ENCODE results near the gene URGCP.

DNA sequence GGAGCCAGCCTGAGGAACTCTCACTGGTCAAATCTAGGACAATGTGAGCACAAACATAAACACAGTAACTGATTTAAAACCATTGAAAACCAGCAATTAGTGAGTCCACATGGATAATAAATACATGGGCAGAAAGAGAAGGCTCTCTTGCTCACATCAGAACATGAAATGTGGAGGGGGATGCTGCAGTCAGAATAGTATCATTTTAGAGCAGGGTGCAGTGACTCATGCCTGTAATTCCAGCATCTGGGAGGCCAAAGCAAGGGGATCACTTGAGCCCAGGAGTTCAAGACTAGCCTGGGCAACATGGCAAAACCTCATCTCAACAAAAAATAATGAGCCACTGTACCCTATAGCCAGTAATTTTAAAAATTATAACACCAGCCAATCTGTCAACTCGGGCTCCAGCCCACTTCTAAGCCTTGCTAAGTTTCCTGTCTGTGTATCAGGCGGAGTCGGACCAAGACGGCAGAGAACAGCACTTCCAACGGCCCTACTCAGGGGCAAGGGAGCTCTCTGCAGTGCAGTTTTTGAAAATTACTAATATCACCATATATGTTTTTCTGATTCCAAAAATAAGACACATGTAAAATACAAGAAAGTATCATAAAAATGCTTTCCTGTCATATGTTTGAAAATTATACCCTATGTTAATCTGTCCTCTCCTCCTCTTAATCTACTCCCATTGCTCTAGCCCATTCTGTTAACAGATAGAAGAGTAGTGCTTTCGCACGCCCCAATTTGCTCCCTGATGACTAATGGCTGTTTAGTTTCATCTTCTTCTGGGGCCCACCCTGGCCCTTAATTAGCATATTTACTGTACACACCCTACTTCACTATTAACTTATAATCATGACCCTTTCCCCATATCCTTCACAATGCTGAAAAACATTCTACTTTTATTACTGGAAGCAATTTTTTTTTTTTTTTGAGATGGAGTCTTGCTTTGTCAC, 17.1 kb downstream of the URGCP start:
- TF ChIP-seq, protein P1, sequence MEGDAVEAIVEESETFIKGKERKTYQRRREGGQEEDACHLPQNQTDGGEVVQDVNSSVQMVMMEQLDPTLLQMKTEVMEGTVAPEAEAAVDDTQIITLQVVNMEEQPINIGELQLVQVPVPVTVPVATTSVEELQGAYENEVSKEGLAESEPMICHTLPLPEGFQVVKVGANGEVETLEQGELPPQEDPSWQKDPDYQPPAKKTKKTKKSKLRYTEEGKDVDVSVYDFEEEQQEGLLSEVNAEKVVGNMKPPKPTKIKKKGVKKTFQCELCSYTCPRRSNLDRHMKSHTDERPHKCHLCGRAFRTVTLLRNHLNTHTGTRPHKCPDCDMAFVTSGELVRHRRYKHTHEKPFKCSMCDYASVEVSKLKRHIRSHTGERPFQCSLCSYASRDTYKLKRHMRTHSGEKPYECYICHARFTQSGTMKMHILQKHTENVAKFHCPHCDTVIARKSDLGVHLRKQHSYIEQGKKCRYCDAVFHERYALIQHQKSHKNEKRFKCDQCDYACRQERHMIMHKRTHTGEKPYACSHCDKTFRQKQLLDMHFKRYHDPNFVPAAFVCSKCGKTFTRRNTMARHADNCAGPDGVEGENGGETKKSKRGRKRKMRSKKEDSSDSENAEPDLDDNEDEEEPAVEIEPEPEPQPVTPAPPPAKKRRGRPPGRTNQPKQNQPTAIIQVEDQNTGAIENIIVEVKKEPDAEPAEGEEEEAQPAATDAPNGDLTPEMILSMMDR (IDR thresholded peaks at IDR 0.05), result no peak
- TF ChIP-seq POLR2AphosphoS5 (IDR thresholded peaks at IDR 0.05), result no peak
- TF ChIP-seq EP300 (IDR thresholded peaks at IDR 0.05), result no peak
